HepG2 (cell line): ENCODE measurements around the gene NAA30. TPM values are rescaled to one million over a fixed set of nuclear protein-coding genes. Genes with fewer than 3 reads are reported as not detected.

Experiments
- ATAC-seq: fragments of 200-7000 bp; cut with Tn5 transposase; 3 replicates; pipeline ENCODE4 v1.9.1; 2020; ENCODE audit warnings: mild to moderate bottlenecking, moderate library complexity
- BruUV-seq: library from RNA; stranded (reverse); fragments of 400-500 nt; replicated peaks from 2 replicates; lab custom pipeline; 2021; lab: Mats Ljungman, UMichigan
- CTCF ChIA-PET: fragments of 300-600 bp; formaldehyde crosslinking; extraction: SDS; loops from one replicate; lab custom pipeline; 2021; ENCODE audit warnings: low total read pairs, inconsistent platforms, low intra/inter-chr PET ratio; lab: Yijun Ruan, JAX
- POLR2A ChIA-PET: fragments of 350-600 bp; sonication (Branson Sonifier 250); formaldehyde crosslinking; loops from one replicate; lab custom pipeline; 2020; ENCODE audit warnings: antibody characterized with exemption, inconsistent platforms; lab: Yijun Ruan, JAX
- DNase-seq: peaks from one replicate; pipeline ENCODE4 v3.0.0-alpha.2; 2015; ENCODE audit warnings: low spot score
- FAIRE-seq: peaks from 3 replicates; lab custom pipeline; 2011; peaks lifted over from hg19 to GRCh38; lab: Jason Lieb, UNC
- H2AFZ ChIP-seq: one replicate; pipeline ENCODE4 v1.6.1; 2011; ENCODE audit warnings: low read length, inconsistent platforms
- H3K27ac ChIP-seq: fragments of 300-600 bp; 3 replicates; pipeline ENCODE4 v1.8.0; 2011; ENCODE audit warnings: mixed run types, mild to moderate bottlenecking, mixed read lengths, low read length, inconsistent platforms; ENCODE audit not compliant: insufficient read depth; ENCODE audit errors: extremely low read length
- H3K27me3 ChIP-seq, 2 experiments: fragments of 200-600 bp in 1 of 2; 2 replicates in 1 of 2; 3 replicates in 1 of 2; pipeline versions ENCODE4 v1.6.0 to v1.8.0; 2011; ENCODE audit warnings: low read length in 2 of 2, mild to moderate bottlenecking in 2 of 2, moderate library complexity in 2 of 2, inconsistent platforms in 1 of 2; ENCODE audit not compliant: insufficient read depth in 2 of 2, control insufficient read depth in 1 of 2
- H3K36me3 ChIP-seq, 2 experiments: fragments of 200-600 bp in 1 of 2; replicated peaks in 1 of 2; 2 replicates in 1 of 2; 3 replicates in 1 of 2; pipeline versions ENCODE4 v1.5.1 to v1.8.0; 2011; ENCODE audit warnings: low read length in 2 of 2, inconsistent platforms in 1 of 2; ENCODE audit not compliant: insufficient read depth in 2 of 2, control insufficient read depth in 1 of 2
- H3K4me1 ChIP-seq: 2 replicates; pipeline ENCODE4 v1.5.1; 2012; ENCODE audit warnings: low read length, inconsistent platforms; ENCODE audit not compliant: insufficient read depth
- H3K4me2 ChIP-seq: 2 replicates; pipeline ENCODE4 v1.6.0; 2011; ENCODE audit warnings: low read depth, low read length, inconsistent platforms
- H3K4me3 ChIP-seq, 3 experiments: fragments of 200-600 bp in 1 of 3; sonication (generic), shearing (Covaris generic) in 1 of 3; replicated peaks in 1 of 3; 2 replicates each; pipeline ENCODE4 v1.5.1; 2011 to 2016; ENCODE audit warnings: low read length in 3 of 3, inconsistent platforms in 2 of 3, low read depth in 2 of 3, mild to moderate bottlenecking in 2 of 3, control low read depth in 1 of 3, mixed read lengths in 1 of 3; ENCODE audit not compliant: insufficient read depth in 1 of 3
- H3K79me2 ChIP-seq: one replicate; pipeline ENCODE4 v1.6.1; 2011; ENCODE audit warnings: low read length, inconsistent platforms; ENCODE audit not compliant: insufficient read depth
- H3K9ac ChIP-seq: 2 replicates; pipeline ENCODE4 v1.6.0; 2011; ENCODE audit warnings: mild to moderate bottlenecking, low read depth, low read length, inconsistent platforms; ENCODE audit not compliant: insufficient read depth
- H3K9me3 ChIP-seq: 2 replicates; pipeline ENCODE4 v1.5.1; 2012; ENCODE audit warnings: mild to moderate bottlenecking, low read length
- H4K20me1 ChIP-seq: 2 replicates; pipeline ENCODE4 v1.6.0; 2011; ENCODE audit warnings: inconsistent platforms, mild to moderate bottlenecking, low read length, moderate library complexity; ENCODE audit not compliant: insufficient read depth
- AGO1 ChIP-seq: fragments of 200-400 bp; formaldehyde crosslinking; IDR thresholded peaks from 2 replicates; pipeline ENCODE4 v1.6.1; 2017; ENCODE audit warnings: mild to moderate bottlenecking, low read depth, low read length, moderate library complexity; ENCODE audit not compliant: poor library complexity, severe bottlenecking
- KDM6A ChIP-seq: IDR thresholded peaks from 2 replicates; pipeline ENCODE4 v1.6.1; 2016; ENCODE audit warnings: low read depth
- NFKB2 ChIP-seq: sonication (generic); formaldehyde crosslinking; IDR thresholded peaks from 2 replicates; pipeline ENCODE4 v1.4.0; 2020; ENCODE audit warnings: missing genetic modification reagents, borderline replicate concordance
- REST ChIP-seq, 2 experiments: IDR thresholded peaks; 2 replicates each; pipeline ENCODE4 v1.6.1; 2011 to 2012; ENCODE audit warnings: low read length in 2 of 2, borderline replicate concordance in 1 of 2, low read depth in 1 of 2, mild to moderate bottlenecking in 1 of 2, moderate library complexity in 1 of 2
- SRF ChIP-seq: IDR thresholded peaks from 2 replicates; pipeline ENCODE4 v1.6.1; 2011; ENCODE audit warnings: mild to moderate bottlenecking, low read depth, low read length, moderate library complexity
- ZBTB40 ChIP-seq, 2 experiments: fragments of 450-650 bp in 1 of 2; sonication (generic) in 1 of 2; formaldehyde crosslinking in 1 of 2; IDR thresholded peaks; 2 replicates each; pipeline versions ENCODE4 v1.6.1 to v1.8.0; 2016 to 2022; ENCODE audit warnings: antibody characterized with exemption in 1 of 2, mild to moderate bottlenecking in 1 of 2, missing genetic modification reagents in 1 of 2
- ZNF547 ChIP-seq: sonication (generic); formaldehyde crosslinking; IDR thresholded peaks from 2 replicates; pipeline ENCODE4 v1.5.1; 2020; ENCODE audit warnings: mild to moderate bottlenecking, missing genetic modification reagents
- ZNF747 ChIP-seq: sonication (generic); formaldehyde crosslinking; IDR thresholded peaks from 2 replicates; pipeline ENCODE4 v1.8.1; 2023; ENCODE audit warnings: missing genetic modification reagents, mild to moderate bottlenecking, borderline replicate concordance
- ZNF768 ChIP-seq: sonication (generic); formaldehyde crosslinking; IDR thresholded peaks from 2 replicates; pipeline ENCODE4 v1.4.0; 2020; ENCODE audit warnings: missing genetic modification reagents
- WGBS: methylation state at CpG from one replicate; pipeline ENCODE4 v1.1.6; 2017; ENCODE audit warnings: low lambda C conversion rate; 5-methylcytosine and 5-hydroxymethylcytosine counted together
- in situ Hi-C: cut with HindIII; loops from 2 replicates; pipeline ENCODE4 v1.10.0; 2017; ENCODE audit warnings: low pct_unique_long_range_greater_than_20kb; ENCODE audit not compliant: extremely low pct_ligation_motif_present
- intact Hi-C: fragments of 100-400 bp; cut with micrococcal nuclease; formaldehyde crosslinking; loops from one replicate; pipeline ENCODE4 v1.10.0; 2022; ENCODE audit not compliant: unreplicated experiment
- polyA plus RNA-seq, 8 experiments: library from polyadenylated mRNA; depleted of rRNA in 3 of 8; stranded (reverse) in 7 of 8; unstranded in 1 of 8; fragments of >200 nt; fragmentation: Illumina TruSeq in 4 of 8; extraction: Trizol in 4 of 8; gene quantifications; 2 replicates each; pipeline versions ENCODE4 v1.2.1 to v1.2.3, GENCODE V29; 2011 to 2016; ENCODE audit warnings: low read depth in 4 of 8, missing spikeins in 1 of 8, mixed read lengths in 1 of 8; ENCODE audit not compliant: insufficient read depth in 1 of 8
- total RNA-seq, 5 experiments: library from RNA; depleted of rRNA; stranded (reverse); fragments of >200 nt; fragmentation: Illumina TruSeq; extraction: Trizol; gene quantifications; 2 replicates each; pipeline ENCODE4 v1.2.3, GENCODE V29; 2016; ENCODE audit warnings: low read depth in 1 of 5

NAA30 gene
- total and polyA plus RNA-seq, 2 of the 13 experiments (the other 11 are each of a cell fraction or from before 2014, with no cell fraction given) = 10.8 to 18.4 TPM

- no peak for TF ChIP-seq REST (IDR thresholded peaks at IDR 0.05; ENCODE audit: borderline replicate concordance in 1 of 2, low read depth in 1 of 2, low read length in 2 of 2)
- no peak for TF ChIP-seq ZNF547 (CRISPR knock-in tag)
- no peak for TF ChIP-seq SRF
- TF ChIP-seq ZNF768 = no peak
- no peak for TF ChIP-seq ZNF747
- no peak for TF ChIP-seq NFKB2
Measured at GRCh38 chr14:57420033-57420432, 29.6 kb downstream of the NAA30 start (continued).

GRCh38 chr14:57420986-57421385 lies 30.6 kb downstream of the NAA30 start:
- intact Hi-C loops (no loop called here), in situ Hi-C loops (no loop called here)
- Histone ChIP-seq H3K36me3 (no peaks in the 10 kb centered on the region), H3K4me3 (no peak overlapping the region), H3K27ac (no peak overlapping the region), H3K79me2 (no peaks in the 10 kb centered on the region), H3K9ac (no peak overlapping the region), H3K27me3 (no peaks in the 10 kb centered on the region), H4K20me1 (no peaks in the 10 kb centered on the region), H3K9me3 (no peaks in the 10 kb centered on the region), H3K4me1 (no peaks in the 10 kb centered on the region), H3K4me2 (no peak overlapping the region), H2AFZ (no peak overlapping the region)
- 85% methylated on average over 3 of the region's 3 CpGs for WGBS
- CTCF ChIA-PET = no interaction called here
- FAIRE-seq (no peak), DNase-seq (no peak), ATAC-seq (no peak)
- POLR2A ChIA-PET = no interaction called here
- BruUV-seq = no TSS peak
- no peak for TF ChIP-seq KDM6A (CRISPR knock-in tag)
- TF ChIP-seq AGO1 = no peak
- TF ChIP-seq ZBTB40 (IDR thresholded peaks at IDR 0.05) = no peak
- no peak for TF ChIP-seq ZBTB40 (CRISPR knock-in tag; IDR thresholded peaks at IDR 0.05)
